Cardiac muscle cell (in vitro differentiated cells and primary cell): Measurements from ENCODE around the gene NBEA. TPM values are rescaled to one million over a fixed set of nuclear protein-coding genes. Genes with fewer than 3 reads are reported as not detected.

ENCODE experiments used
- DNase-seq, 2 donors: peaks; one replicate each; pipeline versions ENCODE4 v3.0.0 to v3.0.0-alpha.2; 2010 to 2017; ENCODE audit warnings: low read depth in 1 of 2, low spot score in 1 of 2
- H3K27ac ChIP-seq: fragments of 200-600 bp; sonication (generic); 2 replicates; pipeline ENCODE4 v1.5.1; 2016
- H3K27me3 ChIP-seq: fragments of 200-600 bp; sonication (generic); 2 replicates; pipeline ENCODE4 v1.6.0; 2016; ENCODE audit warnings: control low read depth
- H3K36me3 ChIP-seq: fragments of 200-600 bp; sonication (generic); 2 replicates; pipeline ENCODE4 v1.5.1; 2016; ENCODE audit warnings: control low read depth
- H3K4me1 ChIP-seq: fragments of 200-600 bp; sonication (generic); 2 replicates; pipeline ENCODE4 v1.8.1; 2017; ENCODE audit warnings: low read depth, mild to moderate bottlenecking, mixed run types
- H3K4me3 ChIP-seq: fragments of 200-600 bp; sonication (generic); 2 replicates; pipeline ENCODE4 v1.5.1; 2016; ENCODE audit warnings: mild to moderate bottlenecking
- H3K9me3 ChIP-seq: fragments of 200-600 bp; sonication (generic); 2 replicates; pipeline ENCODE4 v1.5.1; 2017; ENCODE audit warnings: low read depth, mild to moderate bottlenecking, control low read depth
- polyA plus RNA-seq: library from polyadenylated mRNA; unstranded; fragments of >200 nt; fragmentation: Nextera tagmentation; extraction: Ambion mirVana; gene quantifications from 2 replicates; pipeline ENCODE4 v1.2.1, GENCODE V29; 2016
- total RNA-seq: library from RNA; depleted of rRNA; stranded (reverse); fragments of >200 nt; gene quantifications from 2 replicates; pipeline ENCODE4 v1.2.3, GENCODE V29; 2016
- TF ChIP-seq, protein P1 (sequence below): IDR thresholded peaks from 2 replicates; pipeline ENCODE4 v1.5.1; 2012; ENCODE audit warnings: low read depth, mild to moderate bottlenecking, low read length

NBEA gene
- total and polyA plus RNA-seq, 2 experiments from 2014 or later, result 4.6 to 13.2 TPM

GRCh38 chr13:35136585-35136984 is 194.5 kb downstream of the NBEA start:
- Histone ChIP-seq H3K27ac (no peak overlapping the region), H3K4me1 (no peaks in the 10 kb centered on the region), H3K27me3 (no peaks in the 10 kb centered on the region), H3K36me3 (no peaks in the 10 kb centered on the region), H3K9me3 (no peaks in the 10 kb centered on the region), H3K4me3 (no peak overlapping the region)
- no peak for DNase-seq
- TF ChIP-seq, protein P1, sequence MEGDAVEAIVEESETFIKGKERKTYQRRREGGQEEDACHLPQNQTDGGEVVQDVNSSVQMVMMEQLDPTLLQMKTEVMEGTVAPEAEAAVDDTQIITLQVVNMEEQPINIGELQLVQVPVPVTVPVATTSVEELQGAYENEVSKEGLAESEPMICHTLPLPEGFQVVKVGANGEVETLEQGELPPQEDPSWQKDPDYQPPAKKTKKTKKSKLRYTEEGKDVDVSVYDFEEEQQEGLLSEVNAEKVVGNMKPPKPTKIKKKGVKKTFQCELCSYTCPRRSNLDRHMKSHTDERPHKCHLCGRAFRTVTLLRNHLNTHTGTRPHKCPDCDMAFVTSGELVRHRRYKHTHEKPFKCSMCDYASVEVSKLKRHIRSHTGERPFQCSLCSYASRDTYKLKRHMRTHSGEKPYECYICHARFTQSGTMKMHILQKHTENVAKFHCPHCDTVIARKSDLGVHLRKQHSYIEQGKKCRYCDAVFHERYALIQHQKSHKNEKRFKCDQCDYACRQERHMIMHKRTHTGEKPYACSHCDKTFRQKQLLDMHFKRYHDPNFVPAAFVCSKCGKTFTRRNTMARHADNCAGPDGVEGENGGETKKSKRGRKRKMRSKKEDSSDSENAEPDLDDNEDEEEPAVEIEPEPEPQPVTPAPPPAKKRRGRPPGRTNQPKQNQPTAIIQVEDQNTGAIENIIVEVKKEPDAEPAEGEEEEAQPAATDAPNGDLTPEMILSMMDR, result no peak

DNA sequence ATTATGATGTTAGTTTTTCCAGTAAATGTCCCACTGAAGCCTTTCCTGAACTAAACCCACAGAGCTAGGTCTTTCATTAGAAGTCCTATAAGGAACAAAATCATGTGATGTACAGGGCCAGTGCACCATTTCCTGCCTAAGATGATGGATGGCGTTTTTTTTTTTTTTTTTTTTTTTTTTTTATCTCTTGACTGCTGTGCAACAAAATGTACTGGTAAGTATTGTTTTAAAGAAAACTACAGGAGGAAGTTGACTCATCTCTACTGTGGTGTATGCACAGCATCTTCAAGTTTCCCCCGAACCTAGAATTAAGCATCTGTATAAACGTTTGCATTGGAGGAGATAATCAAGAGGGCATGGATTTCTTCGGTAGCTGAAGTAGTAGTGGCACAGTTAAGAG is 197.5 kb downstream of the NBEA start:
- Histone ChIP-seq H3K27me3 (no peaks in the 10 kb centered on the region), H3K27ac (no peak overlapping the region), H3K4me1 (no peaks in the 10 kb centered on the region), H3K9me3 (no peaks in the 10 kb centered on the region), H3K4me3 (no peak overlapping the region), H3K36me3 (no peaks in the 10 kb centered on the region)
- TF ChIP-seq, protein P1, result no peak
- DNase-seq, result peak in 1 of 2 donors; percentile 66

- no peaks in the 10 kb centered on the region for H3K9me3 ChIP-seq
- TF ChIP-seq, protein P1, result no peak
- no peak for DNase-seq
- H3K27me3 ChIP-seq, result no peaks in the 10 kb centered on the region
- H3K4me1 ChIP-seq, result no peaks in the 10 kb centered on the region
- H3K4me3 ChIP-seq, result no peak overlapping the region
- no peak overlapping the region for H3K27ac ChIP-seq
- H3K36me3 ChIP-seq, result no peaks in the 10 kb centered on the region
Measured at GRCh38 chr13:35140321-35140720, 198.3 kb downstream of the NBEA start.

DNA sequence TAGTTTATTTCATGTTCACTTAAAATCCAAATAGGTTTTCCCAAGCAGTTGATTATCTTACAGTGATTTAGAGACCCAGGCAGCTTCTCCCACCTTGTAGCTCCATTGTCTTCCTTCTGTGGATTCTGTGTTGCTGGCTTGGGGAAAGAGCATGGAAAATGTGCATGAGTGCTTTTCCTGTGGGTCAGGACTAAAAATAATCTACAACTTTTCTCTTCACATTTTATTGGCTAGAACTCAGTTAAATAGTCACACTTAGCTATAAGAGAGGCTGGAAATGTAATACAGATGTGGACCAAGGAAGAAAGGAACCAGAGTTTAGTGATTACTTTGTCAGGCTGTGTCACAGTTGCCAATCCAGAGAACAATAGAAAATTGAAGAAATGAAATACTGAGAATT is 198.8 kb downstream of the NBEA start:
- TF ChIP-seq, protein P1, result no peak
- Histone ChIP-seq H3K27me3 (no peaks in the 10 kb centered on the region), H3K36me3 (no peaks in the 10 kb centered on the region), H3K27ac (no peak overlapping the region), H3K4me3 (no peak overlapping the region), H3K9me3 (no peaks in the 10 kb centered on the region), H3K4me1 (no peaks in the 10 kb centered on the region)
- no peak for DNase-seq

DNA sequence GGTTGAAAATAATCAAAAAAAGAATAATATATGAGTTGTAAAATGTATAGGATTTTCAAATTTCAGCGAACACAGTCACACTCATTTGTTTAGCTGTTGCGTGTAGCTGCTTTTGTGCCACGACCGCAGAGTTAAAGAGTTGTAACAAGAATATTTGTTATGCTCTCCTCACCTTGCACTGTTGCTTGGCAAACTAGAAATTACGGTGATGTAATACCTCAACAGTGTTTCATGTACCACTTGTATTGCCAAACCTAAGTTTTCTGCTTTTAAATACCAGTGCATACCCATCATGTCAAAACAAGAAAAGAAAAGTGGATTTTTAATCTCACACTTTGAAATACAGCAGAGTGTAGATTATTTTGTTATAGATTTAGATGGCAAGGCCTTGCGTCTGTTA is 201.1 kb downstream of the NBEA start:
- Histone ChIP-seq H3K9me3 (no peaks in the 10 kb centered on the region), H3K27ac (no peak overlapping the region), H3K27me3 (no peaks in the 10 kb centered on the region), H3K36me3 (no peaks in the 10 kb centered on the region), H3K4me3 (no peak overlapping the region), H3K4me1 (no peaks in the 10 kb centered on the region)
- DNase-seq, result no peak
- TF ChIP-seq, protein P1, result no peak
